ENCODE data around the gene SARM1.

SARM1 gene

GRCh38 chr17:28335959-28336871 is 35.3 kb upstream of the SARM1 start:
- no peak for TF ChIP-seq CTCF (IDR thresholded peaks at IDR 0.05)

- TF ChIP-seq CTCF (IDR thresholded peaks at IDR 0.05) = no peak
Measured at GRCh38 chr17:28338056-28338768, 33.3 kb upstream of the SARM1 start.

GRCh38 chr17:28339431-28339830 is 32.1 kb upstream of the SARM1 start:
- TF ChIP-seq CTCF (IDR thresholded peaks at IDR 0.05) = no peak

GRCh38 chr17:28340374-28340773 is 31.1 kb upstream of the SARM1 start:
- TF ChIP-seq CTCF (IDR thresholded peaks at IDR 0.05) = no peak

- TF ChIP-seq CTCF (IDR thresholded peaks at IDR 0.05) = no peak
Measured at GRCh38 chr17:28341516-28341915, 30.0 kb upstream of the SARM1 start.

GRCh38 chr17:28342313-28342712 is 29.2 kb upstream of the SARM1 start:
- TF ChIP-seq CTCF (IDR thresholded peaks at IDR 0.05) = no peak

- no peak for TF ChIP-seq CTCF (IDR thresholded peaks at IDR 0.05)
Measured at GRCh38 chr17:28343491-28343932, 28.0 kb upstream of the SARM1 start.

All from LNCAP (cell line).